ENCODE measurements around the gene PSMC5. TPM values are rescaled to one million over a fixed set of nuclear protein-coding genes. Genes with fewer than 3 reads are reported as not detected.

The PSMC5 gene
- total and polyA plus RNA-seq, 10 of the 15 experiments (the other 5 are each of a cell fraction or from before 2014, with no cell fraction given): 55.0 to 266 (median 148) TPM

DNA sequence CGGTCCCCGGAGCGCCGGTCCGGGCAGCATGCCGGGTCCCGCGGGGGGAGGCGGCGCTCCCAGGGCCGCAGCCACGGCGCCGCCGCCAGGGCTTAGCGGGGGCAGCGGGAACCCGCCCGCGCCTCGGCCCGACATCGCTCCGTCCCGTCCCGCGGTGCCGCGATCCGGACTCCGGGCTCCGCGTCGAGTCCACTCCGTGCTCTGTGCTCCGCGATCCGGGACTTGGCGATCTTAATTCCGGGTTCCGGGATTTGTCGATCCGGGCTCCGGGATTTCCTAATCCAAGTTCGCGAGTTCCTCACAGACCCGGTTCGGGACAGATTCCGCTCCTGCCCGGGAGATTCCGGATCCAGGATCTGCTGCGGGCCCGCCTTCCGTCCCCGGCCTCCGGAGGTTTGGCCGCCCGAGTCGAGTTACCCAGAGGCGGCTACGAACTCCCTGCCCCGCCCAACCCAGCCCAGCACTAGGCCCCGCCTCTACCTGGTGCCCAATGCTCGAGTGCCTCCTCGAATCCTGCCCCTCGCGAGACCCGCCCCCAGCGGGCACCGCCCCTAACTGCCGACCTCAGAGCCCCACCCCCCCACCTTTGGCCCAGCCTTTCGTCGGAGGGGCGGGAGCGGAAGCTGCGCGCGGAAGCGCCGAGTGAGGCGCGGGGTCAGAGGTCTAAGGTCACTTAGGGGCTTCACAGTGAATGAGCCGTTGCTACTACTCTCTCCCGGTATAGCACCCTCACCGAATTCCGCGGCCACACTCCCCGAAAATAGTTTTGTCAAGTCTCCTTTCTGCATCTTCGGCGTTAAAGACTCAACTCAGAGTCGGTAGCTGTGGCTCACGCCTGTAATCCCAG is 15.5 kb downstream of the PSMC5 start, which contains the start of gene SMARCD2 (continued):
- TF ChIP-seq DPF2 (IDR thresholded peaks at IDR 0.05) (peak; percentile 85), BHLHE40 (IDR thresholded peaks at IDR 0.05; ENCODE audit: borderline replicate concordance in 1 of 2, low read depth in 2 of 2, low read length in 1 of 2) (peak; percentile 27 to 70; a peak in 3 of 4 replicates), TCF7 (IDR thresholded peaks at IDR 0.05; ENCODE audit: borderline replicate concordance) (peak; percentile 71), RAD51 (IDR thresholded peaks at IDR 0.05) (no peak), NFYA (IDR thresholded peaks at IDR 0.05; ENCODE audit: borderline replicate concordance, low read depth, low read length) (no peak), MEF2B (IDR thresholded peaks at IDR 0.05; ENCODE audit: partially characterized antibody, poor library complexity, severe bottlenecking) (peak; percentile 37)
- TF ChIP-seq, protein P1, sequence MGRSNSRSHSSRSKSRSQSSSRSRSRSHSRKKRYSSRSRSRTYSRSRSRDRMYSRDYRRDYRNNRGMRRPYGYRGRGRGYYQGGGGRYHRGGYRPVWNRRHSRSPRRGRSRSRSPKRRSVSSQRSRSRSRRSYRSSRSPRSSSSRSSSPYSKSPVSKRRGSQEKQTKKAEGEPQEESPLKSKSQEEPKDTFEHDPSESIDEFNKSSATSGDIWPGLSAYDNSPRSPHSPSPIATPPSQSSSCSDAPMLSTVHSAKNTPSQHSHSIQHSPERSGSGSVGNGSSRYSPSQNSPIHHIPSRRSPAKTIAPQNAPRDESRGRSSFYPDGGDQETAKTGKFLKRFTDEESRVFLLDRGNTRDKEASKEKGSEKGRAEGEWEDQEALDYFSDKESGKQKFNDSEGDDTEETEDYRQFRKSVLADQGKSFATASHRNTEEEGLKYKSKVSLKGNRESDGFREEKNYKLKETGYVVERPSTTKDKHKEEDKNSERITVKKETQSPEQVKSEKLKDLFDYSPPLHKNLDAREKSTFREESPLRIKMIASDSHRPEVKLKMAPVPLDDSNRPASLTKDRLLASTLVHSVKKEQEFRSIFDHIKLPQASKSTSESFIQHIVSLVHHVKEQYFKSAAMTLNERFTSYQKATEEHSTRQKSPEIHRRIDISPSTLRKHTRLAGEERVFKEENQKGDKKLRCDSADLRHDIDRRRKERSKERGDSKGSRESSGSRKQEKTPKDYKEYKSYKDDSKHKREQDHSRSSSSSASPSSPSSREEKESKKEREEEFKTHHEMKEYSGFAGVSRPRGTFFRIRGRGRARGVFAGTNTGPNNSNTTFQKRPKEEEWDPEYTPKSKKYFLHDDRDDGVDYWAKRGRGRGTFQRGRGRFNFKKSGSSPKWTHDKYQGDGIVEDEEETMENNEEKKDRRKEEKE (IDR thresholded peaks at IDR 0.05): peak; percentile 74; the same call in 1 of the 2 replicates
- TF ChIP-seq, protein P2, sequence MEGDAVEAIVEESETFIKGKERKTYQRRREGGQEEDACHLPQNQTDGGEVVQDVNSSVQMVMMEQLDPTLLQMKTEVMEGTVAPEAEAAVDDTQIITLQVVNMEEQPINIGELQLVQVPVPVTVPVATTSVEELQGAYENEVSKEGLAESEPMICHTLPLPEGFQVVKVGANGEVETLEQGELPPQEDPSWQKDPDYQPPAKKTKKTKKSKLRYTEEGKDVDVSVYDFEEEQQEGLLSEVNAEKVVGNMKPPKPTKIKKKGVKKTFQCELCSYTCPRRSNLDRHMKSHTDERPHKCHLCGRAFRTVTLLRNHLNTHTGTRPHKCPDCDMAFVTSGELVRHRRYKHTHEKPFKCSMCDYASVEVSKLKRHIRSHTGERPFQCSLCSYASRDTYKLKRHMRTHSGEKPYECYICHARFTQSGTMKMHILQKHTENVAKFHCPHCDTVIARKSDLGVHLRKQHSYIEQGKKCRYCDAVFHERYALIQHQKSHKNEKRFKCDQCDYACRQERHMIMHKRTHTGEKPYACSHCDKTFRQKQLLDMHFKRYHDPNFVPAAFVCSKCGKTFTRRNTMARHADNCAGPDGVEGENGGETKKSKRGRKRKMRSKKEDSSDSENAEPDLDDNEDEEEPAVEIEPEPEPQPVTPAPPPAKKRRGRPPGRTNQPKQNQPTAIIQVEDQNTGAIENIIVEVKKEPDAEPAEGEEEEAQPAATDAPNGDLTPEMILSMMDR (IDR thresholded peaks at IDR 0.05 in 2 of 3, conservative IDR thresholded peaks at IDR 0.05 in 1 of 3; ENCODE audit: control insufficient read depth in 2 of 3, extremely low read depth in 1 of 3, insufficient read depth in 1 of 3, low read depth in 3 of 3, low read length in 3 of 3): no peak
- TF ChIP-seq, protein P3, sequence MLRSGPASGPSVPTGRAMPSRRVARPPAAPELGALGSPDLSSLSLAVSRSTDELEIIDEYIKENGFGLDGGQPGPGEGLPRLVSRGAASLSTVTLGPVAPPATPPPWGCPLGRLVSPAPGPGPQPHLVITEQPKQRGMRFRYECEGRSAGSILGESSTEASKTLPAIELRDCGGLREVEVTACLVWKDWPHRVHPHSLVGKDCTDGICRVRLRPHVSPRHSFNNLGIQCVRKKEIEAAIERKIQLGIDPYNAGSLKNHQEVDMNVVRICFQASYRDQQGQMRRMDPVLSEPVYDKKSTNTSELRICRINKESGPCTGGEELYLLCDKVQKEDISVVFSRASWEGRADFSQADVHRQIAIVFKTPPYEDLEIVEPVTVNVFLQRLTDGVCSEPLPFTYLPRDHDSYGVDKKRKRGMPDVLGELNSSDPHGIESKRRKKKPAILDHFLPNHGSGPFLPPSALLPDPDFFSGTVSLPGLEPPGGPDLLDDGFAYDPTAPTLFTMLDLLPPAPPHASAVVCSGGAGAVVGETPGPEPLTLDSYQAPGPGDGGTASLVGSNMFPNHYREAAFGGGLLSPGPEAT (IDR thresholded peaks at IDR 0.05; ENCODE audit: low read depth): peak; percentile 94
- TF ChIP-seq, protein P4, sequence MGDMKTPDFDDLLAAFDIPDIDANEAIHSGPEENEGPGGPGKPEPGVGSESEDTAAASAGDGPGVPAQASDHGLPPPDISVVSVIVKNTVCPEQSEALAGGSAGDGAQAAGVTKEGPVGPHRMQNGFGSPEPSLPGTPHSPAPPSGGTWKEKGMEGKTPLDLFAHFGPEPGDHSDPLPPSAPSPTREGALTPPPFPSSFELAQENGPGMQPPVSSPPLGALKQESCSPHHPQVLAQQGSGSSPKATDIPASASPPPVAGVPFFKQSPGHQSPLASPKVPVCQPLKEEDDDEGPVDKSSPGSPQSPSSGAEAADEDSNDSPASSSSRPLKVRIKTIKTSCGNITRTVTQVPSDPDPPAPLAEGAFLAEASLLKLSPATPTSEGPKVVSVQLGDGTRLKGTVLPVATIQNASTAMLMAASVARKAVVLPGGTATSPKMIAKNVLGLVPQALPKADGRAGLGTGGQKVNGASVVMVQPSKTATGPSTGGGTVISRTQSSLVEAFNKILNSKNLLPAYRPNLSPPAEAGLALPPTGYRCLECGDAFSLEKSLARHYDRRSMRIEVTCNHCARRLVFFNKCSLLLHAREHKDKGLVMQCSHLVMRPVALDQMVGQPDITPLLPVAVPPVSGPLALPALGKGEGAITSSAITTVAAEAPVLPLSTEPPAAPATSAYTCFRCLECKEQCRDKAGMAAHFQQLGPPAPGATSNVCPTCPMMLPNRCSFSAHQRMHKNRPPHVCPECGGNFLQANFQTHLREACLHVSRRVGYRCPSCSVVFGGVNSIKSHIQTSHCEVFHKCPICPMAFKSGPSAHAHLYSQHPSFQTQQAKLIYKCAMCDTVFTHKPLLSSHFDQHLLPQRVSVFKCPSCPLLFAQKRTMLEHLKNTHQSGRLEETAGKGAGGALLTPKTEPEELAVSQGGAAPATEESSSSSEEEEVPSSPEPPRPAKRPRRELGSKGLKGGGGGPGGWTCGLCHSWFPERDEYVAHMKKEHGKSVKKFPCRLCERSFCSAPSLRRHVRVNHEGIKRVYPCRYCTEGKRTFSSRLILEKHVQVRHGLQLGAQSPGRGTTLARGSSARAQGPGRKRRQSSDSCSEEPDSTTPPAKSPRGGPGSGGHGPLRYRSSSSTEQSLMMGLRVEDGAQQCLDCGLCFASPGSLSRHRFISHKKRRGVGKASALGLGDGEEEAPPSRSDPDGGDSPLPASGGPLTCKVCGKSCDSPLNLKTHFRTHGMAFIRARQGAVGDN (IDR thresholded peaks at IDR 0.05): peak; percentile 98
- TF ChIP-seq, protein P5, sequence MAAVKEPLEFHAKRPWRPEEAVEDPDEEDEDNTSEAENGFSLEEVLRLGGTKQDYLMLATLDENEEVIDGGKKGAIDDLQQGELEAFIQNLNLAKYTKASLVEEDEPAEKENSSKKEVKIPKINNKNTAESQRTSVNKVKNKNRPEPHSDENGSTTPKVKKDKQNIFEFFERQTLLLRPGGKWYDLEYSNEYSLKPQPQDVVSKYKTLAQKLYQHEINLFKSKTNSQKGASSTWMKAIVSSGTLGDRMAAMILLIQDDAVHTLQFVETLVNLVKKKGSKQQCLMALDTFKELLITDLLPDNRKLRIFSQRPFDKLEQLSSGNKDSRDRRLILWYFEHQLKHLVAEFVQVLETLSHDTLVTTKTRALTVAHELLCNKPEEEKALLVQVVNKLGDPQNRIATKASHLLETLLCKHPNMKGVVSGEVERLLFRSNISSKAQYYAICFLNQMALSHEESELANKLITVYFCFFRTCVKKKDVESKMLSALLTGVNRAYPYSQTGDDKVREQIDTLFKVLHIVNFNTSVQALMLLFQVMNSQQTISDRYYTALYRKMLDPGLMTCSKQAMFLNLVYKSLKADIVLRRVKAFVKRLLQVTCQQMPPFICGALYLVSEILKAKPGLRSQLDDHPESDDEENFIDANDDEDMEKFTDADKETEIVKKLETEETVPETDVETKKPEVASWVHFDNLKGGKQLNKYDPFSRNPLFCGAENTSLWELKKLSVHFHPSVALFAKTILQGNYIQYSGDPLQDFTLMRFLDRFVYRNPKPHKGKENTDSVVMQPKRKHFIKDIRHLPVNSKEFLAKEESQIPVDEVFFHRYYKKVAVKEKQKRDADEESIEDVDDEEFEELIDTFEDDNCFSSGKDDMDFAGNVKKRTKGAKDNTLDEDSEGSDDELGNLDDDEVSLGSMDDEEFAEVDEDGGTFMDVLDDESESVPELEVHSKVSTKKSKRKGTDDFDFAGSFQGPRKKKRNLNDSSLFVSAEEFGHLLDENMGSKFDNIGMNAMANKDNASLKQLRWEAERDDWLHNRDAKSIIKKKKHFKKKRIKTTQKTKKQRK (IDR thresholded peaks at IDR 0.05; ENCODE audit: low read depth, low read length): no peak
